ENCODE results near the gene LRRC31.

LRRC31 gene

GRCh38 chr3:169879845-169880575, 10.3 kb upstream of the LRRC31 start:
- no peak for TF ChIP-seq CTCF (IDR thresholded peaks at IDR 0.05; ENCODE audit: low read depth, low read length)

GRCh38 chr3:169879013-169879557, 9.3 kb upstream of the LRRC31 start:
- no peak for TF ChIP-seq CTCF (IDR thresholded peaks at IDR 0.05; ENCODE audit: low read depth, low read length)
- DNase-seq (ENCODE audit: extremely low read depth, low read depth), result no peak

More at GRCh38 chr3:169879845-169880575, 10.3 kb upstream of the LRRC31 start:
- no peak for DNase-seq (ENCODE audit: extremely low read depth, low read depth)

GRCh38 chr3:169871129-169871886, 1.6 kb upstream of the LRRC31 start:
- TF ChIP-seq CTCF (IDR thresholded peaks at IDR 0.05; ENCODE audit: low read depth, low read length), result no peak
- DNase-seq (ENCODE audit: extremely low read depth, low read depth), result no peak

GRCh38 chr3:169868369-169868768, 1.4 kb downstream of the LRRC31 start:
- DNase-seq (ENCODE audit: extremely low read depth, low read depth), result no peak
- no peak for TF ChIP-seq CTCF (IDR thresholded peaks at IDR 0.05; ENCODE audit: low read depth, low read length)

GRCh38 chr3:169867584-169868210, 2.0 kb downstream of the LRRC31 start:
- TF ChIP-seq CTCF (IDR thresholded peaks at IDR 0.05; ENCODE audit: low read depth, low read length), result no peak
- no peak for DNase-seq (ENCODE audit: extremely low read depth, low read depth)

GRCh38 chr3:169865176-169865767, 4.5 kb downstream of the LRRC31 start:
- no peak for TF ChIP-seq CTCF (IDR thresholded peaks at IDR 0.05; ENCODE audit: low read depth, low read length)
- no peak for DNase-seq (ENCODE audit: extremely low read depth, low read depth)

Measured in AG09319 (cell line).